ENCODE data around the gene UBE3B.
A peak's percentile ranks its signal among the peaks of the same experiment; 100 is the strongest.

UBE3B gene

DNA sequence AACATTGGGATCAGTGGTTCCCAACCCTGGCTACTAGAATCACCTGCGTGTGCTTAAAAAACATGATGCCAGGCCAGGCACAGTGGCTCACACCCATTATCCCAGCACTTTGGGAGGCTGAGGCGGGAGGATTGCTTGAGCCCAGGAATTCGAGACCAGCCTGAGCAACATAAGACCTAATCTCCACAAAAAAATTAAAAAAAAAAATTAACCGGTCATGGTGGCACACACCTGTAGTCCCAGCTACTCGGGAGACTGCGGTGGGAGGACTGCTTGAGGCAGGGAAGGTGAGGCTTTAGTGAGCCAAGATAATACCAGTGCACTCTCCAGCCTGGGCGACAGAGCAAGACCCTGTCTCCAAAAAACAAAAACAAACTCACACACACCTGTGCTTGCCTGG, 2.3 kb upstream of the UBE3B start:
- H3K4me3 ChIP-seq (ENCODE audit: low read length), result peak overlapping the region; percentile 99
- no peak for DNase-seq (ENCODE audit: low read depth)
- TF ChIP-seq, protein P1, sequence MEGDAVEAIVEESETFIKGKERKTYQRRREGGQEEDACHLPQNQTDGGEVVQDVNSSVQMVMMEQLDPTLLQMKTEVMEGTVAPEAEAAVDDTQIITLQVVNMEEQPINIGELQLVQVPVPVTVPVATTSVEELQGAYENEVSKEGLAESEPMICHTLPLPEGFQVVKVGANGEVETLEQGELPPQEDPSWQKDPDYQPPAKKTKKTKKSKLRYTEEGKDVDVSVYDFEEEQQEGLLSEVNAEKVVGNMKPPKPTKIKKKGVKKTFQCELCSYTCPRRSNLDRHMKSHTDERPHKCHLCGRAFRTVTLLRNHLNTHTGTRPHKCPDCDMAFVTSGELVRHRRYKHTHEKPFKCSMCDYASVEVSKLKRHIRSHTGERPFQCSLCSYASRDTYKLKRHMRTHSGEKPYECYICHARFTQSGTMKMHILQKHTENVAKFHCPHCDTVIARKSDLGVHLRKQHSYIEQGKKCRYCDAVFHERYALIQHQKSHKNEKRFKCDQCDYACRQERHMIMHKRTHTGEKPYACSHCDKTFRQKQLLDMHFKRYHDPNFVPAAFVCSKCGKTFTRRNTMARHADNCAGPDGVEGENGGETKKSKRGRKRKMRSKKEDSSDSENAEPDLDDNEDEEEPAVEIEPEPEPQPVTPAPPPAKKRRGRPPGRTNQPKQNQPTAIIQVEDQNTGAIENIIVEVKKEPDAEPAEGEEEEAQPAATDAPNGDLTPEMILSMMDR (conservative IDR thresholded peaks at IDR 0.05; ENCODE audit: low read length), result no peak

- TF ChIP-seq, protein P1 (conservative IDR thresholded peaks at IDR 0.05; ENCODE audit: low read length), result no peak
- DNase-seq (ENCODE audit: low read depth), result peak; percentile 48
- H3K4me3 ChIP-seq (ENCODE audit: low read length), result peak overlapping the region; percentile 99
Observed at GRCh38 chr12:109475993-109476806, 1.2 kb upstream of the UBE3B start.

- peak overlapping the region; percentile 99 for H3K4me3 ChIP-seq (ENCODE audit: low read length)
- TF ChIP-seq, protein P1 (conservative IDR thresholded peaks at IDR 0.05; ENCODE audit: low read length), result no peak
- no peak for DNase-seq (ENCODE audit: low read depth)
Observed at GRCh38 chr12:109476807-109477184, 638 bp upstream of the UBE3B start.

- TF ChIP-seq, protein P1 (conservative IDR thresholded peaks at IDR 0.05; ENCODE audit: low read length), result no peak
- peak overlapping the region; percentile 99 for H3K4me3 ChIP-seq (ENCODE audit: low read length)
- DNase-seq (ENCODE audit: low read depth), result no peak
Observed at GRCh38 chr12:109477963-109478315, 505 bp downstream of the UBE3B start.

DNA sequence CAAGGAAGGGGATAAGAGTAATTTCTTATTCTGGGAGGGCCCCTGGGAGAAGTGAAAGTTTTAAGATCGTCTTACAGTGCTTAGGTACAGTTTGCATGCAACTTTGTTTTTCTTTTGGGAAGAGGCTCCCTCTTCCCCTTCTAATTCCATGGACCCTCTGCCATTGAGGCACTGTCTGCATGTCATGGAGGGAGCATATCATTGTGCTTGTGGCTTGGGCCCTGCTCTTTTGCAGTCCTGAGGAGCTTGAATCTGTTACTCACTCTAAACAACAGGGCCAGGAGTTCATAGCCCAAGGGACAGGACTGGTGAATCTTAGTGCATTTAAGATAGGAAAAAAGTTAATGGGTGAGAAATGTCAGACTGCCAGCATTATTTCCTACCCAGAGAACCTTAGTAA, 2.3 kb downstream of the UBE3B start:
- no peak for DNase-seq (ENCODE audit: low read depth)
- no peak overlapping the region for H3K4me3 ChIP-seq (ENCODE audit: low read length)
- TF ChIP-seq, protein P1 (conservative IDR thresholded peaks at IDR 0.05; ENCODE audit: low read length), result no peak

- no peak overlapping the region for H3K4me3 ChIP-seq (ENCODE audit: low read length)
- TF ChIP-seq, protein P1 (conservative IDR thresholded peaks at IDR 0.05; ENCODE audit: low read length), result no peak
- no peak for DNase-seq (ENCODE audit: low read depth)
Observed at GRCh38 chr12:109480356-109480755, 2.9 kb downstream of the UBE3B start.

DNA sequence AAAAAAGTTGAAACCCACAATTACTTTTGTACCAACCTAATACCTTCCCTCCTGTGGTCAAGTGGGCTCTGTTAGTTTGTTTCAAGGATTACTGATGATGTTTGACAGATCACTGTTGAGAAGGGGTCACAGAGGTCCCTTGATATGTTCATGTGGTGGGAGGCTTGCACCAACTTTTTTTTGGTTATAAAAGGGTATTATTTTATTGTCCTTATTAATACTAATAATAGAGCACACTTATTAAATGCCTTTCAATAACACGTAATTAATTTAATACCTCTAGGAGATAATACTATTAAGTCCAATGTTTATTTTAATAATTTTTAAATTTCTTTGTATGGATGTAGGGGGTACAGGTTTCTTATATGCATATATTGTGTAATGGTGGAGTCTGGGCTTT, 4.4 kb downstream of the UBE3B start:
- TF ChIP-seq, protein P1 (conservative IDR thresholded peaks at IDR 0.05; ENCODE audit: low read length), result no peak
- H3K4me3 ChIP-seq (ENCODE audit: low read length), result no peak overlapping the region
- no peak for DNase-seq (ENCODE audit: low read depth)

Data from AG10803 (cell line).